ENCODE data around the gene TP53I11.

TP53I11 gene

DNA sequence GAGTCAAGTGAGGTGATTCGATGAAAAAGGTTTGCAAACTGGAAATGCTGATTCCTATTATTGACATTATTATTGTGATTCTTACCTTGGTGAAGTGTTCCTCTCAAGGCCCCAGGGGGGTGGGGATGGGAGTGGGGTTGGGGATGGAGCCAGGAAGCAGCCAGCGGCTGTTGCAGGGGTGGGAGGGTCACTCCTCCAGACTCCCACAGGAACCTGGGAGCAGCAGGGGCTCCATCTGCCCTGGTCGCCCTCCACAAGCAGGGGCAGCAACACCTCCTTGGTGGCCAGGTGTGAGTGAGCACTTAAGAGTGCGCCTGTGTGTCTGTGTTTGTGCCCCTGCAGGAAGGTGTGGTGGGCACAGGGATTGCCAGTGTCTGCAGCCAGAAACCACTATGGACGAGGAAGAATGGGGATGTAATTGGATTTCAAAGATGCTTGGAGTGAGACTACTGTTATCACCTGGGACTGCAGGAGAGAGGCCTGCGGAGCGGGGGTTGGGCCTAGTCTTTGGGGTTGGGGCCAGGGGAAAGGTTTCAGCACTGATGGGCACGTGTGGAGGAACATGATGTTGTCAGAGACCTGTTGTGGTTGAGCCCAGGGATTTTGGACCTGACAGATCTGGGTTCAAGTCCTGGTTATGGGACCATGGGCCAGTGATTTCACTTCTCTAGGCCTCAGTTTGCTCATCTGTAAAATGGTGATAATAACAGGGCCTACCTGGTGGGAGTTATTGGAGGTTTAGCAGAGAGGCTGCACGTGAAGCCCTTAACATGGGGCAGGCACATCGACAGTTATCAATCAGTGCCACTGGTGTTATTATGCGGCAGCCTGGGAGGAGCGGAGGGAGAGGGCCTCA is 3.6 kb upstream of the TP53I11 start:
- no peak for DNase-seq (ENCODE audit: extremely low spot score)
- ChIA-PET CTCF (interaction anchor here (1.0 to 1.8 kb wide), 6 partner anchors 14 to 151 kb away, joined by 3 to 8 read pairs (median 4); no protein-coding TSS in a partner anchor), POLR2A (no interaction called here)
- TF ChIP-seq, protein P1, sequence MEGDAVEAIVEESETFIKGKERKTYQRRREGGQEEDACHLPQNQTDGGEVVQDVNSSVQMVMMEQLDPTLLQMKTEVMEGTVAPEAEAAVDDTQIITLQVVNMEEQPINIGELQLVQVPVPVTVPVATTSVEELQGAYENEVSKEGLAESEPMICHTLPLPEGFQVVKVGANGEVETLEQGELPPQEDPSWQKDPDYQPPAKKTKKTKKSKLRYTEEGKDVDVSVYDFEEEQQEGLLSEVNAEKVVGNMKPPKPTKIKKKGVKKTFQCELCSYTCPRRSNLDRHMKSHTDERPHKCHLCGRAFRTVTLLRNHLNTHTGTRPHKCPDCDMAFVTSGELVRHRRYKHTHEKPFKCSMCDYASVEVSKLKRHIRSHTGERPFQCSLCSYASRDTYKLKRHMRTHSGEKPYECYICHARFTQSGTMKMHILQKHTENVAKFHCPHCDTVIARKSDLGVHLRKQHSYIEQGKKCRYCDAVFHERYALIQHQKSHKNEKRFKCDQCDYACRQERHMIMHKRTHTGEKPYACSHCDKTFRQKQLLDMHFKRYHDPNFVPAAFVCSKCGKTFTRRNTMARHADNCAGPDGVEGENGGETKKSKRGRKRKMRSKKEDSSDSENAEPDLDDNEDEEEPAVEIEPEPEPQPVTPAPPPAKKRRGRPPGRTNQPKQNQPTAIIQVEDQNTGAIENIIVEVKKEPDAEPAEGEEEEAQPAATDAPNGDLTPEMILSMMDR (IDR thresholded peaks at IDR 0.05; ENCODE audit: control extremely low read depth, extremely low read depth, low read depth, missing control alignments) = no peak

DNA sequence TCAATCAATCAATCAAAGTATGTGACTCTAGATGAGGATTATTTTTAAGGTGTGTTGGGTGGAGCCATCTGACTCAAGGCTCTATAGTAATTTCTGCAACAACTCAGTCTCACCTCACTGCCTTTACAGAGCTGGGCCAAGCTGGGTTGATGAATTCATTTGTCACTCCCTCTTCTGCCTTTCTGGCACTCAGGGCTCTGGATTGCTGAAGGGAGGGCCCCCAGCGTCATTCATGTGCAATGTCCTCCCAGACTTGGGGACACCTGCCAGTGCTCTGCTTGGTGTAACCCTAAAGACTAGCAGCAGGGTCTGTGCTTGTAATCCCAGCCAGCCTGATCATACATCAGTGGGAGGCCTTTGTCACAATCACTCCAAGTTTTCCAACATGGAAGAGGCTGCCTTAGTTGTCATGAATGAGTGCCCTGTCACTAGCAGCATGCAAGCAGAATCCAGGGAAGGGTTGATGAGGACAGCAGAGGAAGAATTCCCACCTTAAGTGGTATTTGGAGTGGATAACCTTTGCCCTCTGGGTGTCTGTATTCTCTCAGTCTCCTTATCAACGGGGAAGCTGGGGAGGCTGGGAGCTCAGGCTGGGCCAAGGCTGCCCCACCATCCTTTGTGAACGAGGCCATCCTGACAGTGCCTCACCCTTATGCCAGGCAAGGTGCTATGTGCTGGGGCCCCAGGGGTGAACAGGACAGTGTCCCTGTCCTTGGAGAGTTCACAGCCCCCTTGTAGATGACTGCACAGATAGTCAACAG is 2.0 kb upstream of the TP53I11 start:
- TF ChIP-seq, protein P1 (IDR thresholded peaks at IDR 0.05; ENCODE audit: control extremely low read depth, extremely low read depth, low read depth, missing control alignments) = no peak
- ChIA-PET CTCF (interaction anchor here (1.7 kb wide), 1 partner anchor 16 kb away, joined by 7 read pairs; no protein-coding TSS in a partner anchor), POLR2A (no interaction called here)
- no peak for DNase-seq (ENCODE audit: extremely low spot score)

DNA sequence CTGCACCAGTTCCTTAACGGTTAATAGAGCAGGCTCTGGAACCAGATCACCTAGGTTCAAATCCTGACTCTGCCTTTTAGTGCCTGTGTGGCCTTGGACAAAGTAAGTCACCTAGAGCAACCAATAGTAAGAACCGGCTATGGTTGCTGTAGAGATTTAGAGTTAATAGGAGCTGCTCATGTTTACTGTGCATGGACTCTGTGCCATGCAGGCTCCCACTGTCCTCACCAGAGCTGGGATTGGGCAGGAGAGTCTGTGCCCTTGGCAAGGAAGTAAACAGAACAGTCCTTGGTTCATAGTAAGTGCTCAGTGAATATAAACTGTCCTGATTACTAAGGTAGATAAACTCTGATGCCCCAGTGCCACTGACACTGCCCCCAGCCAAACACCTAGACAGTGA is 1.4 kb upstream of the TP53I11 start:
- POLR2A ChIA-PET = no interaction called here
- CTCF ChIA-PET = interaction anchor here (1.7 kb wide), 1 partner anchor 16 kb away, joined by 7 read pairs; no protein-coding TSS in a partner anchor
- DNase-seq (ENCODE audit: extremely low spot score) = no peak
- TF ChIP-seq, protein P1 (IDR thresholded peaks at IDR 0.05; ENCODE audit: control extremely low read depth, extremely low read depth, low read depth, missing control alignments) = no peak

DNA sequence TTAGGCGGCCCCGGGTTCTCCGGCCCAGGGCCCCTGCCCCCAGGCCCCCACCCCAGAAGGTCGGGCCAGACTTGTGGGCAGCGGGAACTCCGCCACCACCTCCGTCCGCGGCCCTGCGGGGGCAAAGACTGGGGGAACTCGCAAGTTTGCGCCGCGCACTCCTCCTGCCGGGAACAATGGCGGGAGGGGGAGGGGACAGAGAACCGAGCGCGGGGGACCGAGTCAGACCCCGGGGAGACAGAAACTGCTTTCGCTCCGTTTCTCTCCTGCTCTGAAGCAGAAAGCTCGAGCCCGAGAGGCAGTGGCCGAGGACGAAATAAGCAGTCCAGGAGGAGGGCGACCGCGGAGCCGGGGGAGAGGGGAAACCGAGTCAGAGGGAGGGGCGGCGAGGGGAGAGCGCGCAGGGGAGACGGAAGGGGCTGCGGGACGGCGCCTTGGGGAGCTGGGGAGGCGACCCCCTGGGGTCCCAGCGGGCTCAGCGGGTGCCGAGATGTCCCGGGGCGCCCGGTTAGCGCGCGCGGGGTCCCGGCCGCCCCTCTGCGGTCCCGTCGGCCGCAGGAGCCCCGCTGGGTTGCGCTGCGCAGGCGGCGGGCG is 555 bp downstream of the TP53I11 start:
- ChIA-PET POLR2A (no interaction called here), CTCF (interaction anchor here (1.0 to 1.5 kb wide), 2 partner anchors 9 to 153 kb away, joined by 3 to 5 read pairs; no protein-coding TSS in a partner anchor)
- TF ChIP-seq, protein P1 (IDR thresholded peaks at IDR 0.05; ENCODE audit: control extremely low read depth, extremely low read depth, low read depth, missing control alignments) = no peak
- no peak for DNase-seq (ENCODE audit: extremely low spot score)

DNA sequence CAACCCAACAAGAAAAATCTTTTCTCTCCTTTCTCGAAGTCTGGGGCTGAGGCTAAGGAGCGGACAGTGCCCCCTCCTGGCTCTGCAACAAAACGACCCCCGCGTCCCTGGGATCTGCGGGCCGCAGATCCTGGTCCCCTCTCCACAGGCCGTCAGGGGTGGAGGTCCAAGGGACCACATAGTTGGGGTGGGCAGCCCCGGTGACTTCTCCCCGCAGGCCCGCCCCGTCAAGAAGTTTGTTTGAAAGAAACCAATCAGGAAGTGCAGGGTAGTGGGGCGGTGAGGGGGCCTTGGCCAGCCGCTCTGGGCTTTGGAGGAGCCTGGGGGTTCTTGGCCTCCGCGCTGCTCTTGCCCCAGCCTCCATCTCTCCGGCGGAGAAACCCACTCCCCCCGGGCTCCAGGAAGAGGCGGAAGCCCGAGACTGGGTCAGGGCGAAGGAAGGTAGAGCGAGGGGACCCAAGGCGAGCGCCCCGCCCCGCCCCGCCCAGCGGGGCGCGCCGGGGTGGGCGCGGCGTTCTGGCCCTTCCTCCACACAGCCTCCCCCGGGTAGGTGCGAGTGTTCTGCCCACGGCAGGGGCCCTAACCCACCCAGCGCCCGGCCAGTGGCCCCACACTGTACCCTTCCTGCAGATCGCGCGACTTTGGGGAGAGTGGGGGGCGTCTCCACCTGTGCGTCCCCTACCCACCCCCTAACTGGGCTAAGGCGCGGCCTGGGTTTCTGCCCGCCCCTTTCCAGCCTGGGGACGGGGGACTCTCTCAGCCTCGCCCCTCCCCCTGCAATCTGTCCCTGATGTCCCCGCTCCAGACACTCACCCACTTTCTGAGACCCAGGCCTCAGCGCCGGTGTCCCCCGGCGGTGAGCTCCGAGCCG is 1.3 kb downstream of the TP53I11 start:
- TF ChIP-seq, protein P1 (IDR thresholded peaks at IDR 0.05; ENCODE audit: control extremely low read depth, extremely low read depth, low read depth, missing control alignments) = peak; percentile 6
- POLR2A ChIA-PET = no interaction called here
- CTCF ChIA-PET = interaction anchor here (1.0 to 24.4 kb wide), 4 partner anchors 9 to 154 kb away, joined by 3 to 899 read pairs (median 4); no protein-coding TSS in a partner anchor
- no peak for DNase-seq (ENCODE audit: extremely low spot score)

Measured in GM10248 (cell line).